LNCaP clone FGC (cell line): Measurements from ENCODE around the gene IQCE.

Experiments used
- DNase-seq: peaks from one replicate; pipeline ENCODE4 v3.0.0-alpha.2; 2011; ENCODE audit warnings: low read depth
- H3K4me3 ChIP-seq: 2 replicates; pipeline ENCODE4 v1.5.1; 2011; ENCODE audit warnings: mild to moderate bottlenecking, low read depth, low read length, control low read depth
- CTCF ChIP-seq: IDR thresholded peaks from 2 replicates; pipeline ENCODE4 v1.5.1; 2012; ENCODE audit warnings: mild to moderate bottlenecking; ENCODE audit not compliant: control insufficient read depth, insufficient read depth; ENCODE audit errors: extremely low read depth

Gene IQCE

DNA sequence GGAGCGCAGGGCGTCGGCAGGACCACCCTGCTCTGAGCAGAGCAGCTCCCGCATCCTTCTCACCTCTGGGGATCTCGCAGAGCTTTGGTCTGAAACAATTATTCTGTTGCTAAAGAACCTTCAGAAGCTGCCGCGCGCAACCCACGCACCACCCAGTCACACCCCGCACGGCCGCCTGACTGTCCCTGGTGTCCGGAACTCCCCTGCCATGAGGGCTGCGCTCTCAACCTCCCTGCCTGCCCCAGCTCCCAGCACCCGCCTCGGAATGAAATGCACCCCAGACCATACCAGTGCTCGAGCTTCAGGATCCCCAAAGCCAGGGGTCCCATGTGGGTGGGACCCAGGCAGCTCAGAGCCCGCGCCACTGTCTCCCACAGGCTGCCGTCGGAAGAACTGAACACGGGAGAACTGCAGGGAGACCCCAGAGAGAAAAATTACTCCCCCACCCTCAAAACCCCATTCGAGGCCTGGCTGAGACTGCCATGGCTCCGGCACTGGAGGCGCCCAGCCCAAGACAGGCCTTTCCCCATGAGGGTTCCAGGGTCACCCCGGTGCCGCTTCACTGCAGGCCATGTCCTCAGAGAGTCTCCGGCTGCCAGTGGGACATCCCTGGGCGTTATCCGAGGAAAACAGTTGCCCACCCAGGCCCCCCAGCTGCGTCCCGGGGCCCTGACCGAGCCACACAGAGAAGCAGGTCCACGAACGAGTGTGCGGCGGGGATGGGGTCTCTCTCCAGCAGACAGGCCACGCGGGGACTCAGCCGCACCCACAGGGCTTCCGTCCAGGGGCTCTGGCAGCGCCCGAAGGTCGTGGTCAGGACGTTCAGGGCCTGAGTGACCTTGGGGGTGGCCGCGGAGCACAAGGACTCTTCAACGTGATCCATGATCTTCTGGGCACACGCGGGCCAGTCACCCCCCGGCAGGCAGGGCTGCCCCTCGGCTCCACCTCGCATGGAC is 15.6 kb upstream of the IQCE start:
- no peak for TF ChIP-seq CTCF
- H3K4me3 ChIP-seq = no peak overlapping the region
- DNase-seq = no peak

- DNase-seq = no peak
- TF ChIP-seq CTCF = no peak
- no peak overlapping the region for H3K4me3 ChIP-seq
Observed at GRCh38 chr7:2544541-2545188, 14.1 kb upstream of the IQCE start.

DNA sequence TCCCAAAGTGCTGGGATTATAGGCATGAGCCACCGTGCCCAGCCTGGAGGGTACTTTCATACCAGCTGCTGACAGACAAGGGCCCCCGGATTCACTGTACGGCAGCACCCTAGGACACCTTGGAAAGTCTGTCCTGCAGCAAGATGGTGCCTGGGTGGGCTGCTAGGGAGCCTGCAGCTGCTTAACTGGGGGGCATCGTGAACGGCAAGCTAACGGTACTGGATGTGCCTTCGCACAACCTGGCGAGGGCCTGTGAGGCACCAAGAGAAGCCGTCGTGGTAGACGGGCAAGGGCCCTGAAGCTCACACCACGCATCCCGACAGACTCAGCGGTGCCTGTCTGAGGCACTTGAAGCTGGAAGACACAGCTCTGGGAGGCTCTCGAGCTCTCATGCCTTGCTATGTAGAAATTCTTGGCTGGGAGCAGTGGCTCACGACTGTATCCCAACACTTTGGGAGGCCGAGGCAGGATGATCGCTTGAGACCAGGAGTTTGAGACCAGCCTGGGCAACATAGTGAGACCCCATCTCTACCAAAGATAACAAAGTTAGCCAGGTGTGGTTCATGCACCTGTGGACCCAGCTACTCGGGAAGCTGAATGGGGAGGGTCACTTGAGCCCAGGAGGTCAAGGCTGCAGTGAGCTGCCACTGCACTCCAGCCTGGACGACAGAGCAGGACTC is 12.9 kb upstream of the IQCE start:
- H3K4me3 ChIP-seq = no peak overlapping the region
- TF ChIP-seq CTCF = no peak
- no peak for DNase-seq

GRCh38 chr7:2546776-2547586 is 11.8 kb upstream of the IQCE start:
- DNase-seq = no peak

GRCh38 chr7:2551418-2551817 is 7.4 kb upstream of the IQCE start:
- no peak overlapping the region for H3K4me3 ChIP-seq
- no peak for TF ChIP-seq CTCF
- DNase-seq = no peak

More at GRCh38 chr7:2546776-2547586, 11.8 kb upstream of the IQCE start:
- no peak for TF ChIP-seq CTCF
- H3K4me3 ChIP-seq = no peak overlapping the region

- TF ChIP-seq CTCF = no peak
- no peak for DNase-seq
- H3K4me3 ChIP-seq = no peak overlapping the region
Observed at GRCh38 chr7:2553108-2553507, 5.7 kb upstream of the IQCE start.
